Midbrain (tissue), 1 donor: Measurements from ENCODE around the gene ZNF382.
"Not testable (repeated sequence)": the region's sequence is repeated elsewhere in the genome, so short reads cannot be mapped to it uniquely, and the experiment has no call there.

Experiments used
- DNase-seq: peaks from one replicate; lab custom pipeline; 2025; lab: John Stamatoyannopoulos, UW

Gene ZNF382

DNA sequence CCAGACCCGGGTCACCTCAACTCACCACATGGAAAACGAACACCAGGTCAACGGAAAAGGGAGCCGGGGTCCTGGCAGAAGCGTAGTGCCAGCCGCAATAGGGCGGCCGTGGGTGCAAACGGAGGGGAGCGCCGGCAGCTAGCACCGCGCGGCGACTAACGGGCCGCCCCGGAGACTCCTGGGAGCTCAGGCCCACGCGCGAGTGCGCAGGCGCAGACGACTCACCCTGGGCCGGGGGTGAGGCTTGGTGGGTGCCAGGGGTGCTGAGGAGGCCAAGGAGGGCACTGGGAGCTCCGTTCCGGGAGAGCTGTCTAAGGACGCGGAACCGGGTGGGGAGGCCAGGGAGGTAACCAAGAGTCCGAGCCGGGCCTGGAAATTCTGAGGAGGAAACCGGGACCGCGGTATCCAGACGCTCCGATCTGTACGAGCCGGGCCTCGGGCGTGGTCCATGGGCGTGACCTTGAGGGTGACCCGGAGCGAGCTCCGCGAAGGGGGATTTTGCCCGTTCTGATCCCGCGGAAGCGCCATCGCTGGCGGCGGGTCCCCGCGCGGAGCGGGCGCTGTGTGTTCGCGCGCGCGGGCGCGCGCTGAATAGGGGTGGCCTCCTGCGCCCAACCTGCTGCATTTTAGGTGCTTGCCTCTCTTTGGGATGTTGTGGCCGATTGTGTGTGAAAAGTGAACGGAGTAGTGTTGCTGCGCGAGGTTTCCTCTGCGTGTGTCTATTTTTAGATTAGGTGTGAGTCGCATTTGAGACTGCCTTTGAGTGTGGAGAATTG is at the start of gene ZNF382:
TSS of gene ZNF382 (plus strand) at position 213 of the 776 bp plus-strand sequence. CDS start 4,602 bp downstream, outside the sequence.
- peak; percentile 75 for DNase-seq

DNA sequence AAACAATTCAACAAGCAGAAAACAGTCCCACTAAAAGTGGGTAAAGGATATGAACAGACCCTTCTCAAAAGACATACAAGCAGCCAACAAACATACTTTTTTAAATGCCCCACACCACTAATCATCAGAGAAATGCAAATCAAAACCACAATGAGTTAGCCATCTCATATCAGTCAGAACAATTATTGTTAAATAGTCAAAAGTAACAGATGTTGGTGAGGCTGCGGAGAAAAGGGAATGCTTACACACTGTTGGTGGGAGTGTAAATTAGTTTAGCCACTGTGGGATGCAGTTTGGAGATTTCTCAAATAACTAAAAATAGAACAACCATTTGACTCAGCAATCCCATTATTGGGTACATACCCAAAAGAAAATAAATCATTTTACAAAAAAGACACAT is 40.7 kb upstream of the ZNF382 start:
- DNase-seq, result no peak

DNA sequence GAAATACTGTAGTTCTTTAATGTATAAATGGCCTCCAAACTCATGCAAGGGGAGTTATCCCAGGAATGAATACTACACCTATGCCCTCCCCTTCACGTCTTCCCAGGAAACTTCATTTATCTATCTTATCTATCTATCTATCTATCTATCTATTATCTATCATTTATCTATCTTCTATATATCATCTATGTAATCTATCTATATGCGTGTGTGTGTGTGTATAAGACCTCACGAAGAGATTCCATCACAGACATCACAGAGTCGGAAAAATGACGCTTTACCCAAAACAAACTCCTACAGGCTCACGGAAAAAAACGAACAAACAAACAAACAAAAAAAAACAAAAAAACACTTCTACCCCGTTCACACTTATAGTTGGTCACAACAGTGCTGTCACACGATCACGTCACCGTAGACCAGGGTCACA is 32.5 kb upstream of the ZNF382 start:
- no peak for DNase-seq

DNA sequence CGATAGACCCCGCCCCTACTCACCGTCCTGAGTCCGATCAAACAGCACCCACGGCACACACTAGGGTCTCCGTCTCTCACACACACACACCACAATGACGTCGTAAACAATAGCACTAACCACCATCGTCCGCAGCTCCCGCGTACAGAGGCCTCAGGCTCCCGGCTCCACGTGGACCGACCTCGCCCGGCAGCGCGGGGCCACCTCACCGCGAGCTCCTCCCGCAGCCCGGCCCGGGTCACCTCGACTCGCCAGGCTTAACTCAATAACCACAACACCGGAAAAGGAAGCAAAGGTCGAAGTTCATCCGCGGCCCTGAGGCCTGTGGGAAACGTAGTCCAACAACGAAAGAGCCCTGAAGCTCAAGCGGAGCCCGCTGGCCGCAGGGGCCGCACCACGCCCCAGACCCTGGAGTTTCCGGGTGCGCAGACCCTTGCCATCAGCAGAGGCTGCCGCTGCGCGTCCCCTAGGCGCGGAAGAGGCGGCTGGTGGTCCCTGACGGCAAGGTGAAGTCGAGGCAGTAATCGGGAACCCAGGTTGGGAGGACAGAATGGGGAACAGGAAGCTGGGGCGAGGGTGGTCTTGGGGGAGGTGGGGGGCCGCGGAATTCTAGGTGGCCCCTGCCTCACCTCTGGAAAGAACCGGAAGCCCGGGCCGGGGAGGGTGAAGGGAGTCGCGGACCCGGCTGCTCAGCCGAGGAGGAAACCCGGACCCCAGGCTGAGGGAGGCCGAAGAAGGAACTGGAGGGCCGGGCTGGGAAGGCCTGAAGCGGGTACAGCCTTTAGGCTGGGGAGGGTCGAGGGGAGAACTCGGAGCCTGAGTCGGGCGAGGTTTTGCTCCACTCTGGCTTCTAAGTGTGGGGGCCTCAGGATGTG is 31.9 kb upstream of the ZNF382 start, which contains the start of gene ZNF529:
TSS of gene ZNF529 (minus strand) at position 273 of the 875 bp plus-strand sequence. CDS start 946 bp downstream, outside the sequence.
- peak; percentile 92 for DNase-seq

DNA sequence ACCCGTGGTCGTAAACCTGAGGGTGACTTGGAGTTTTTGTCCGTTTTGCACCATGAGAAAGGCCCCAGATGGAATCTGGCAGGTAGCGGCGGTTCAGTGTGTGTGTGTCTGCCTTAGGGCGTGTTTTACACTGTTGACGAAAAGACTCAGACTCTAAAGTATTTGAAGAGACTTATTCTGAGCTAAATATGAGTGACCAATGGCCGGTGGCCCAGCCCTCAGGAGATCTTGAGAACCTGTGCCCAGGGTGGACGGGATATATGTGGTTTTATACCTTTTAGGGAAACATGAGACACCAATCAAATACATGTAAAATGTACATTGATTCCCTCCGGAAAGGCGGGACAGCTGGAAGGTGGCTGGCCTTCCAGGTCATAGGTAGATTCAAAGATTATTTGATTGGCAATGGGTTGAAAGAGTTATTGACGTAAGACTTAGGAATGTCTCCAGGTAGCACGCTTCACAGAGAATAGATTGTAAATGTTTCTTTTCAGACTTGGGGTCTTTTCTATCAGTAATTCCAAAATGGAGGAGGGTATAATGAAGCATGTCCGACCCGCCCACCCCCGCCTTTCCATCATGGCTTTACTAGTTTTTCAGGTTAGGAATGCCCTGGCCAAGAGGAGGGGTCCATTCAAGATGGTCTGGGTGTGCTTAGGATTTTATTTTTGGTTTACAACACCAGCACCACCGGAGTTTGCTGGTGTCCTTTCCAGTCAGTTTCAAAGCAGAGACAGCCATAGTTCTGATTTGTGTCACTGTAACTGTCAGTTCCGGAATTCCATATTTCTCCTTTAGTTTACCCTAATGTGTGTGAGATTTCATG is 31.0 kb upstream of the ZNF382 start:
- no peak for DNase-seq

DNA sequence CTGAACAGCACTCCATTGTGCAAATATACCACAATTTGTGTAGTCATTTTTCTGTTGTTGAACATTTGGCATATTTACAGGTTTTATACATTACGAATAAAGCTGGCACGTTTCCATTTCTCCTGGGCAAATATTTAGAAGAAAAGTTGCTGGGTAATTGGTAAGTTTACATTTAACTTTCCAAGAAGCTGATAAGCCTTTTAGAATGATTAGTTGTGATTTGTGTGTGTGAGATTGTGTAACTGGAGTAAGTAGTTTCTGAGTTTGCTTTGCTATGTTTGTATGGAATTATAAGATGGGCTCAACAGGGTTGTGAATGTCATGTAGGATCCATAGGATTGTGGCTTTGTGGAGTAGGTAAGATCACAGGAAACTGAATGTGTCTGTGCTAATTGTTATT is 30.4 kb upstream of the ZNF382 start:
- no peak for DNase-seq

DNA sequence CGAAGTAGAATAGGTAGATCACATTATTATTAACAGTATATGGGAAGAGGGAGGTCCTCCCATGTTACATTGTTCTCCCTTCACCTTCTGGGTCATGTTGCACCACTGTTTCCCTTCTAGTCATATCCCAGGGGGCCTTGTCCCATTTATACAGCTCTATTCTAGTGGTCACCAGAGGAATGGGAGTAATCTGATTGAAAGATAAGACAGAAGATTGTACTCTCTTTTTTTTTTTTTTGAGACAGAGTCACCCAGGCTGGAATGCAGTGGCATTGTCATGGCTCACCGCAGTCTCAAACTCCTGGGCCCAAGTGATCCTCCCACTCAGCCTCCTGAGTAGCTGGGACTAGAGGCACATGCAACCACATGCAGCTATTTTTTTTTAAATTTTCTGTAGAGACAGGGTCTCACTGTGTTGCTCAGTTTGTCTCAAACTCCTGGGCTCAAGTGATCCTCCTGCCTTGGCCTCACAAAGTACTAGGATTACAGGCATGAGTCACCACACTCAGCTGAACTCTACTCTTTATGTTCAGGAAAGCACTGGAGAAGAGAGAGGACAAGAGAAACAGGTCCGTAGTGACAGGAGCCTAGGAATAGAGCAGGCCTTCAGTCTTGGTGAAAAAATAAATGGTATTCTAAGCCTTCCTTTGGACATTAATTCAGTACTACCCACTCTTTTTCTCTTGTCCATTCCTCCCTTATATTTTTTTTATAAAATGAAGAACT is 27.7 kb upstream of the ZNF382 start:
- no peak for DNase-seq

DNA sequence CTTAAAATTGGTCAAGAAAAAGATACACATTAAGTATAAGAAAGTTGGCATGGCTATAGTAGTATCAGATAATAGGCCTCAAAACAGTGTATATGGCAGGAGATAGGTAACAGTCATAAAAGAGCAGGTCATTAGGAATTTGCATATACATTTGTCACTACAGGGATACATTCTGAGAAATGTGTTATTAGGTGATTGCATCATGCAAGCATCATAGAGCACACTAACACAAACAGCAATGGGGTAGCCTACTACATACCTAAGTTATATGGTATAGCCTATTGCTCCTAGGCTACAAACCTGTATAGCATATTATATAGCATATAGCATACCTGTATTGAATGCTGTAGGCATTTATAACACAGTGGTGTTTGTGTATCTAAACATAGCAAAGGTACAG is 25.9 kb upstream of the ZNF382 start:
- DNase-seq, result no peak

DNA sequence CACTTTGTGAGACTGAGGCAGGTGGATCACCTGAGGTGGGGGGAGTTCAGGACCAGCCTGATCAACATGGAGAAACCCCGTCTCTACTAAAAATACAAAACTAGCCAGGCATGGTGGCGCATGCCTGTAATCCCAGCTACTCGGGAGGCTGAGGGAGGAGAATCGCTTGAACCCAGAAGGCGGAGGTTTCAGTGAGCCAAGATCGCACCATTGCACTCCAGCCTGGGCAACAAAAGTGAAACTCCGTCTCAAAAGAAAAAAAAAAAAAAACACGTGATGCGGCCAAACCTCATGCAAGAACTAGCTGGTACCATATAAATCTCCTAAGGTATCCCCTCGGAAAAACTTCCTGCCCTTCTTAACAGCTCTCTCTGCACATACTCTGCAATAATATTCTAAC is 2.4 kb upstream of the ZNF382 start:
- DNase-seq, result not testable (repeated sequence)

DNA sequence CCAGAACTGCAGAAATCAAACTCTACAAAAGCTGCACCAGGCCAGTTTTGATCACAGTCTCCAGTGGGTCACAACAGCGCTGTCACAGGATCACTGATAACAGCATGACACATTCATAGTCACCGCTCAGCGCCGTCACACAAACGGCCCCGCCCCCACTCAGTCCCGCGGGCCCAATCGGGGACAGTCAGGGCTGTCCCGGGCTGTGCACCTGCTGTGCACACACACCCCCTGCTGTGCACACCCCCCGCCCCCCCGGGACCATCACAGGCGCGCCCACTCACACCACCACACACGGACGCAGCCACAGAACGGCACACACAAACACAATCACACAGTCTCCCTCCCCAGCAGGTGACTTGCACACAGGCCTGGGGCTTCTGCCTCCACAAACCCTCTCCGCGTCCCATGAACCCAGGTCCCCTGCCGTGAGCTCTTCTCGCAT is 435 bp upstream of the ZNF382 start:
- peak; percentile 55 for DNase-seq

DNA sequence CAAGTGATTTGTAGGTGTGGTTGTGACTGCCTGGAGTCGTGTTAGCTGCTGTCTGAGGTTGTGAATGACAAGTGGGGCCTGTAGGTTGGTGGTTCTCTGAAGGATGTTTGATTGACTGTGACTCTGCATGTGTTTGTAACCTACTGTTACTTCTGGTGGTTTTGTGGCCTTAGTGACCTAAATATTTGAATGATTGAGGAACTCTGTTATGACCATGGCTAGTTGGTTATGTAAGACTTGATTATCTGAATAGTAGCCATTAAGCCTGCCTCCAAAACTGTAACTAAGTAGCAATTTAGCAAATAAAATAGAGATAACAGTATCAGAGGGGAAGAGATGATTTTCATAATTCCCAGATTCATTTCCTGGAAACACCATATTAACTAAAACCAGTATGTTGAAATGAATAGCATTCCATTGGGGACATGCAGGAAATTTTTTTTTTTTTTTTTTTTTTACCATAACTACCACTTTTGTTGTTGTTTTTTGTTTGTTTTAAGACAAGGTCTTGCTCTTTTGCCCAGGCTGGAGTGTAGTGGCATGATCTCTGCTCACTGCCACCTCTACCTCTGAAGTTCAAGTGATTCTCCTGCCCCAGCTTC is 865 bp downstream of the ZNF382 start:
- DNase-seq, result peak; percentile 14

DNA sequence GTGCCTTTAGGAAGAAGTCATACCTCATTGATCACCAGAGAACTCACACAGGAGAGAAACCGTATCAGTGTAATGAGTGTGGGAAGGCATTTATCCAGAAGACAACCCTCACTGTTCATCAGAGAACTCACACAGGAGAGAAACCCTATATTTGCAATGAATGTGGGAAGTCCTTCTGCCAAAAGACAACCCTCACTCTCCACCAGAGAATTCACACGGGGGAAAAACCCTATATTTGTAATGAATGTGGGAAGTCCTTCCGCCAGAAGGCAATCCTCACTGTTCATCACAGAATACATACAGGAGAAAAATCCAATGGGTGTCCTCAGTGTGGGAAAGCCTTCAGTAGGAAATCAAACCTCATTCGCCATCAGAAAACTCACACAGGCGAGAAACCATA is 21.9 kb downstream of the ZNF382 start:
- DNase-seq, result no peak

DNA sequence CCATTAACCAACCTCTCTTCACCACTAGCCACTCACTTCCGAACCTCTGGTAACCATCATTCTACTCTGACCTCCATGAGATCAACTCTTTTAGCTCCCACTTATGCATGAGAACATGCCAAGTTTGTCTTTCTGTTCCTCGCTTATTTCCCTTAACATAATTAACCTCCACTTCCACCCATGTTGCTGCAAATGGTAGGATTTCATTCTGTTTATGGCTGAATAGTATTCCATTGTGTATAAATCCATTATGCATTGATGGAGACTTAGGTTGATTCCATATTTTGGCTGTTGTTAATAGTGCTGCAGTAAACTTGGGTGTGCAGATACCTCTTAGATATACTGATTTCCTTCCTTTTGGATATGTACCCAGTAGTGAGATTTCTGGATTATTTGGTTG is 30.2 kb downstream of the ZNF382 start:
- no peak for DNase-seq

DNA sequence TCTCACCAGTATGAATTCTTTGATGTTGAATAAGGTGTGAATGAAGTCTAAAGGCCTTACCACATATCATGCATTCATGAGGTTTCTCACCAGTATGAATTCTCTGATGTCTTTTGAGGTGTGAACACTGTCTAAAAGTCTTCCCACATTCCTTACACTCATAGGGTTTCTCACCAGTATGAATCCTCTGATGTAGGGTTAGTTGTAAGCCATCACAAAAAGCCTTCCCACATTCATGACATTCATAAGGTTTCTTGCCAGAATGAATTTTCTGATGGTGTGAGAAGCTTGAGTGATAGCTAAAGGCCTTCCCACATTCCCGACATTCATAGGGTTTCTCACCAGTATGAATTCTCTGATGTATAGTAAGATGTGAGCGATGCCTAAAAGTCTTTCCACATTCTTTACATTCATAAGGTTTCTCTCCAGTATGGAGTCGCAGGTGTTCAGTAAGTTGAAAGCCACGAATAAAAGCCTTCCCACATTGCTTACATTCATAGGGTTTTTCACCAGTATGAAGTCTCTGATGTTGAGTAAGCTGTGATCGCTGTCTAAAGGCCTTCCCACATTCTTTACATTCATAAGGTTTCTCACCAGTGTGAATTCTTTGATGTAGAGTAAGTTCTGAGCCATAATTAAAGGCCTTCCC is 33.9 kb downstream of the ZNF382 start:
- DNase-seq, result no peak

DNA sequence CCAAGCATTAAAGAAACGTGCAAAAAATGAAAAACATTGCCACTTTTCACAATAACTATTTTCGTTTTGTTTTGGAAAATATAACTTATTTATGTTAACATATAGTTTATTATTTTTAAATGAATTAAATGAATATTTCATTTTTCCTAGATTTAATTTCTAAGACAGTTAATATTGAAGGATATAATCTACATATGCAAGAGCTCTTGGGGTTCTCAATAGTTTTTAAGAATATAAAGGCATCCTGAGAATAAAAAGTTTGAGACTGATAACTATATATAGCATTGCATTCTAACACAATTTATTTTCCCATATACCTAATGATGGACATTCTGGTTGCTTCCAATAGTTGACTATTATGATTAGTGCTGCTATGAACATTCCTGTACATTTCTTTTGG is 41.6 kb downstream of the ZNF382 start:
- no peak for DNase-seq

DNA sequence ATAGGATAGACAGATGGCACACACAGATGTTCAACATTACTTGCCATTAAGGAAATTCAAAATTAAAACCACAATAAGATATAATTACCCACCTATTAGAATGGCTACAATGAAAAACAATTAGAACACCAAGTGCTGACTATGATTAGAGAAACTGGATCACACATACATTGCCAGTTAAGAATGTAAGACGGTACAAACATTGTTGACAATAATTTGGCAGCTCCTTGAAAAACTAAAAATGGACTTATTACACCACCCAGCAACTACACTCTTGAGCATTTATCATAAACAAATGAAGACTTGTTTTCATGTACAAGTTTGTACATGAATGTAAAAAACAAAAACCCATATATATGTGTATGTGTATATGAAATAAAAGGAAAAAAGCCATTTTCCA is 47.8 kb downstream of the ZNF382 start:
- no peak for DNase-seq

DNA sequence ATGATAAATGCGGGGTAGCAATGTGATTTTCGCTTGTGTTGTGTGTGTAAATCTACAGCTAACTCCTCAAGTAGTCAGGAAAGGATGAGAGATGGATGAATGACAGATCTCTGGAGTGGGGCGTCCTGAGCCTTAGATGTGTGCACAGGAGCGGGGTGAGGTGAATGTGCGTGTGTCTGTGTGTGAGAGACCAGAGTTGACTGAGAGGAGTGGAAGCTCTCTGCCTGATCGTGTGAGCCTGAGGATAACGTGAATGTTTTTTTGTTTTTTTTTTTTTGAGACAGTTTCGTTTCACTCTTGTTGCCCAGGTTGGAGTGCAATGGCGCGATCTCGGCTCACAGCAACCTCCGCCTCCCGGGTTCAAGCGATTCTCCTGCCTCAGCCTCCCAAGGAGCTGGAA is 60.7 kb downstream of the ZNF382 start:
- DNase-seq, result no peak

DNA sequence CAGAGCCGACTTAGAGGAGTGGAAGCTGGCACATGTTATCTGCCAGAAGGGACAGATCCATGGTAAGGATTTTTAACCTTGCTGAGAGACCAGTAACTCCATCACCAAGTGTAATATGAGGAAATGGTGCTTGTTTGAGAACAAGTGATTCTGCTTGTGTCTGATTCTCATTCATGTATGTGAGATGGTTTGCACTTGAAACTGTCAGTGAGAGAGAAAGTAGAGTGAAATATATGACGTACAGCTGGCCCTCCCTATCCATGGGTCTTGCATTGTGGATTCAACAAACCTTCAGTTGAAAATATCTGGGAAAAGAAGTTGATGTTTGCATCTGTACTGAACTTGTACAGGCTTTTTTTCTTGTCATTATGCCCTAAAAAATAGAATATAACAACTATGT is 63.5 kb downstream of the ZNF382 start:
- no peak for DNase-seq

DNA sequence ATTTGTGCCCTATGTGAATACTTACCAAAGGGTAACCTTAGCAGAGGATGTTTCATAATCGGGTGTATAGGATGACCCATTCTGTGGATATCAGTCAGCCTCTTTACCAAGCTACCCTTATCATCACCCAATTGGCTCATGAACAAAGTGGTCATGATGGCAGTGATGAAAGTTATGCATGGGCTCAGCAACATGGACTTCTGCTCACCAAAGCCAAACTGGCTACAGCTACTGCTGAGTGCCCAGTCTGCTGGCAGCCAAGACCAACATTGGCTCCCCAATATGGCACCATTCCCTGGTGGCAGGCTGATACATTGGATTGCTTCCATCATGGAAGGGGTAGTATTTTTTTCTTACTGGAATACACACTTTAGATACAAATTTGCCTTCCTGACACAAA is 67.3 kb downstream of the ZNF382 start:
- no peak for DNase-seq

DNA sequence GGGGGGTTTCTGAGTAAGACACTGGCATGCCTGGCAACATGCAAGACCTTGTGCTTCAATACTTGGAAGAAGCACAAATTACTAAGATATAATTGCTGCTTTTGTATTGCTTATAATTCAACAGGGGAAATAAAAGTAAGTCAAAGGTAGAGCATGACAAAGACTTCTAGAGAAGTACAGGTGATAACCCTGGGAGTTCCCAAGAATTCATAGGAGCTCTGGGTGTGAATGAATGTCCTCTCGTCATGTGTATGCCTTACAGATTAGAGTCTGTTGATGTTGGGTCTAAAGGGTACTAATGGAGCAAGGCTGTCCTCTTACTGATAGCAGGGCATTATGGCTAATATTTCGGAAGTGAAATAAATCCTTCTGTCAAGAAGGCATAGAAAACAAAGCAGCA is 69.1 kb downstream of the ZNF382 start:
- no peak for DNase-seq
